ENCODE data around the gene UBE2S. TPM values are rescaled to one million over a fixed set of nuclear protein-coding genes. Genes with fewer than 3 reads are reported as not detected.

Gene UBE2S
- total RNA-seq, 1 experiment from 2014 or later = 393 TPM

DNA sequence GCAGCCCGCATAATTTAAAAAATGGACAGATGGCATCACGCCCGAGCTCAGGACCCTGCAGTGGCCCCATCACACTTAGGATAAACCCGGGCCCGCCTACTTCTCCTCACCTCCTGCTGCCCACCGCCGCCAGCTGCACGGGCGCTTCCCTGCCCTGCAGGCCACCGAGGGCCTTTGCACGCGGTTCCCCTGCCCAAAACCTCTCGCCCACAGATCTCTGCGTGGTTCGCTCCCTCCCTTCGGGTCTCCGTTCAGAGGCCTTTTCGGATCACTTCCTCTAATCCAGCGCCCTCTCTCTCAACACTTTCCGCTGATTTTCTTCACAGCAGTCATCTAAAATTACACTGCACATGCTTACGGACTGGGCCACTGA lies 33.7 kb upstream of the UBE2S start:
- no peaks in the 10 kb centered on the region for H3K79me2 ChIP-seq (ENCODE audit: insufficient read depth, low read length)
- no peaks in the 10 kb centered on the region for H4K20me1 ChIP-seq (ENCODE audit: control insufficient read depth, insufficient read depth, insufficient read length)
- Mint-ChIP-seq H3K27ac (no peak overlapping the region), H3K36me3 (ENCODE audit: insufficient read depth in 1 of 3, low read depth in 3 of 3) (no peaks in the 10 kb centered on the region; a peak in 1 of 7 replicates), H3K4me1 (peaks cover 13 to 31% of the 10 kb centered on the region in 2 experiments), H3K4me3 (peak overlapping the region; percentile 50 to 75), H3K27me3 (ENCODE audit: low read depth) (peaks cover 52% of the 10 kb centered on the region), H3K9me3 (peaks cover 0 to 5% of the 10 kb centered on the region in 2 experiments; a peak in 3 of 5 replicates)
- no peak overlapping the region for H2AFZ ChIP-seq (ENCODE audit: low read length)
- no peaks in the 10 kb centered on the region for H3K9me3 ChIP-seq (ENCODE audit: control insufficient read depth, low read depth, low read length)
- no peak overlapping the region for H3K4ac ChIP-seq (ENCODE audit: low read depth, low read length)
- DNase-seq = peak; percentile 46
- no peak overlapping the region for H4K5ac ChIP-seq (ENCODE audit: insufficient read length, low read depth, low read length)
- H4K91ac ChIP-seq (ENCODE audit: insufficient read length, low read depth, low read length) = no peak overlapping the region
- no CpG with 5 or more reads among the region's 21 CpGs for WGBS (ENCODE audit: extremely low coverage, insufficient read length, low lambda C conversion rate)
- H3T11ph ChIP-seq (ENCODE audit: low read length) = no peak overlapping the region
- H2BK120ac ChIP-seq (ENCODE audit: low read depth, low read length, poor library complexity, severe bottlenecking) = no peak overlapping the region
- H3K9ac ChIP-seq (ENCODE audit: extremely low read depth, insufficient read length, low read length) = no peak overlapping the region
- H2BK20ac ChIP-seq (ENCODE audit: low read depth, low read length, poor library complexity, severe bottlenecking) = no peak overlapping the region
- H3K18ac ChIP-seq (ENCODE audit: insufficient read length, low read depth, low read length) = no peak overlapping the region
- H3K14ac ChIP-seq (ENCODE audit: insufficient read depth, low read length) = no peak overlapping the region
- no peak overlapping the region for H2BK15ac ChIP-seq (ENCODE audit: low read depth, low read length)
- no peak overlapping the region for H2AK5ac ChIP-seq (ENCODE audit: insufficient read length, low read length)
- no peak overlapping the region for H3K23ac ChIP-seq (ENCODE audit: insufficient read length, low read depth, low read length)
- no peak overlapping the region for H2BK5ac ChIP-seq (ENCODE audit: insufficient read length, low read length)
- H3K27ac ChIP-seq (ENCODE audit: insufficient read length, low read depth, low read length) = no peak overlapping the region
- H3K4me1 ChIP-seq (ENCODE audit: insufficient read depth, low read length) = 0 out of 2 replicates have a peak, but pooled peaks cover 2% of the 10 kb centered on the region
- no peaks in the 10 kb centered on the region for H3K79me1 ChIP-seq (ENCODE audit: insufficient read depth, low read depth, low read length, poor library complexity, severe bottlenecking)
- peaks cover 21% of the 10 kb centered on the region for H3K23me2 ChIP-seq (ENCODE audit: insufficient read length, low read depth, low read length, poor library complexity, severe bottlenecking)
- no peak overlapping the region for H3K56ac ChIP-seq (ENCODE audit: insufficient read length, low read depth, low read length)
- H4K8ac ChIP-seq (replicated peaks; ENCODE audit: insufficient read length, low read depth, low read length) = no peak overlapping the region
- H3K27me3 ChIP-seq (ENCODE audit: insufficient read depth, low read length) = peaks cover 30% of the 10 kb centered on the region
- peak overlapping the region; percentile 69 for H3K4me2 ChIP-seq (ENCODE audit: insufficient read depth, insufficient read length, low read length)
- TF ChIP-seq, protein P1, sequence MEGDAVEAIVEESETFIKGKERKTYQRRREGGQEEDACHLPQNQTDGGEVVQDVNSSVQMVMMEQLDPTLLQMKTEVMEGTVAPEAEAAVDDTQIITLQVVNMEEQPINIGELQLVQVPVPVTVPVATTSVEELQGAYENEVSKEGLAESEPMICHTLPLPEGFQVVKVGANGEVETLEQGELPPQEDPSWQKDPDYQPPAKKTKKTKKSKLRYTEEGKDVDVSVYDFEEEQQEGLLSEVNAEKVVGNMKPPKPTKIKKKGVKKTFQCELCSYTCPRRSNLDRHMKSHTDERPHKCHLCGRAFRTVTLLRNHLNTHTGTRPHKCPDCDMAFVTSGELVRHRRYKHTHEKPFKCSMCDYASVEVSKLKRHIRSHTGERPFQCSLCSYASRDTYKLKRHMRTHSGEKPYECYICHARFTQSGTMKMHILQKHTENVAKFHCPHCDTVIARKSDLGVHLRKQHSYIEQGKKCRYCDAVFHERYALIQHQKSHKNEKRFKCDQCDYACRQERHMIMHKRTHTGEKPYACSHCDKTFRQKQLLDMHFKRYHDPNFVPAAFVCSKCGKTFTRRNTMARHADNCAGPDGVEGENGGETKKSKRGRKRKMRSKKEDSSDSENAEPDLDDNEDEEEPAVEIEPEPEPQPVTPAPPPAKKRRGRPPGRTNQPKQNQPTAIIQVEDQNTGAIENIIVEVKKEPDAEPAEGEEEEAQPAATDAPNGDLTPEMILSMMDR (conservative IDR thresholded peaks at IDR 0.05) = no peak
- no peak overlapping the region for H2BK12ac ChIP-seq (ENCODE audit: insufficient read length, low read depth, low read length)
